Ectodermal cell (in vitro differentiated cells): ENCODE data around the gene CCL25.
"Not testable (repeated sequence)": the region's sequence is repeated elsewhere in the genome, so short reads cannot be mapped to it uniquely, and the experiment has no call there.

Experiments used
- H3K27ac ChIP-seq: 2 replicates; pipeline ENCODE4 v1.7.0; 2013; ENCODE audit warnings: mild to moderate bottlenecking, low read depth, low read length; ENCODE audit not compliant: insufficient read depth, poor library complexity, severe bottlenecking
- H3K27me3 ChIP-seq: 2 replicates; pipeline ENCODE4 v1.7.0; 2013; ENCODE audit warnings: mild to moderate bottlenecking, low read length; ENCODE audit not compliant: insufficient read depth, control insufficient read depth, poor library complexity, severe bottlenecking
- H3K36me3 ChIP-seq: one replicate; pipeline ENCODE4 v1.7.0; 2013; ENCODE audit warnings: low read length; ENCODE audit not compliant: control insufficient read depth, insufficient read depth
- H3K4me1 ChIP-seq: one replicate; pipeline ENCODE4 v1.7.0; 2013; ENCODE audit warnings: low read length; ENCODE audit not compliant: control insufficient read depth, insufficient read depth
- H3K4me3 ChIP-seq: 2 replicates; pipeline ENCODE4 v1.7.0; 2013; ENCODE audit warnings: low read depth, low read length, control low read depth; ENCODE audit not compliant: insufficient read depth
- H3K9me3 ChIP-seq: 2 replicates; pipeline ENCODE4 v1.7.0; 2013; ENCODE audit warnings: mild to moderate bottlenecking, low read length, moderate library complexity; ENCODE audit not compliant: control insufficient read depth
- WGBS, 2 experiments: methylation state at CpG; one replicate each; pipeline ENCODE4 v1.1.7; 2013; ENCODE audit warnings: missing lambda C conversion rate in 2 of 2; 5-methylcytosine and 5-hydroxymethylcytosine counted together

The CCL25 gene

GRCh38 chr19:8025316-8025715, 27.2 kb upstream of the CCL25 start:
- Histone ChIP-seq H3K27me3 (no peaks in the 10 kb centered on the region), H3K4me1 (peaks cover 23% of the 10 kb centered on the region), H3K36me3 (no peaks in the 10 kb centered on the region), H3K27ac (no peak overlapping the region), H3K9me3 (no peaks in the 10 kb centered on the region), H3K4me3 (no peak overlapping the region)
- WGBS, 2 experiments = 95 to 96% methylated on average over 5 of the region's 5 CpGs

GRCh38 chr19:8028951-8029491, 23.5 kb upstream of the CCL25 start:
- Histone ChIP-seq H3K4me3 (no peak overlapping the region), H3K4me1 (peaks cover 31% of the 10 kb centered on the region), H3K27me3 (no peaks in the 10 kb centered on the region), H3K36me3 (no peaks in the 10 kb centered on the region), H3K27ac (peak overlapping the region; percentile 95), H3K9me3 (no peaks in the 10 kb centered on the region)
- WGBS, 2 experiments = 3 to 4% methylated on average over 12 of the region's 12 CpGs

GRCh38 chr19:8030960-8031359, 21.6 kb upstream of the CCL25 start:
- Histone ChIP-seq H3K27me3 (no peaks in the 10 kb centered on the region), H3K9me3 (no peaks in the 10 kb centered on the region), H3K27ac (no peak overlapping the region), H3K36me3 (no peaks in the 10 kb centered on the region), H3K4me3 (no peak overlapping the region), H3K4me1 (peaks cover 31% of the 10 kb centered on the region)
- 90 to 94% methylated on average over 7 to 8 of the region's 8 CpGs for WGBS, 2 experiments

- not testable (repeated sequence) for H3K27me3 ChIP-seq
- WGBS, 2 experiments = 77 to 87% methylated on average over 19 to 22 of the region's 22 CpGs
- peak overlapping the region; percentile 36 for H3K27ac ChIP-seq
These were observed 19.0 kb upstream of the CCL25 start for GRCh38 chr19:8033287-8034177.

GRCh38 chr19:8034178-8034525, 18.4 kb upstream of the CCL25 start:
- no peak overlapping the region for H3K27ac ChIP-seq
- H3K36me3 ChIP-seq = no peaks in the 10 kb centered on the region

More at GRCh38 chr19:8033287-8034177, 19.0 kb upstream of the CCL25 start:
- H3K4me1 ChIP-seq = peaks cover 25% of the 10 kb centered on the region
- not testable (repeated sequence) for H3K36me3 ChIP-seq, H3K9me3 ChIP-seq, H3K4me3 ChIP-seq

GRCh38 chr19:8036434-8037099, 16.0 kb upstream of the CCL25 start:
- WGBS, 2 experiments = 88 to 89% methylated on average over 7 of the region's 7 CpGs
- no peak overlapping the region for H3K4me3 ChIP-seq
- peaks cover 14% of the 10 kb centered on the region for H3K4me1 ChIP-seq
- no peaks in the 10 kb centered on the region for H3K27me3 ChIP-seq
- no peaks in the 10 kb centered on the region for H3K9me3 ChIP-seq
- no peaks in the 10 kb centered on the region for H3K36me3 ChIP-seq
- H3K27ac ChIP-seq = no peak overlapping the region

More at GRCh38 chr19:8034178-8034525, 18.4 kb upstream of the CCL25 start:
- Histone ChIP-seq H3K4me1 (peaks cover 20% of the 10 kb centered on the region), H3K27me3 (no peaks in the 10 kb centered on the region), H3K9me3 (no peaks in the 10 kb centered on the region), H3K4me3 (no peak overlapping the region)
- WGBS, 2 experiments = 94 to 97% methylated on average over 6 of the region's 6 CpGs

GRCh38 chr19:8038815-8039214, 13.7 kb upstream of the CCL25 start:
- H3K9me3 ChIP-seq = no peaks in the 10 kb centered on the region
- H3K27me3 ChIP-seq = no peaks in the 10 kb centered on the region
- WGBS, 2 experiments = 89 to 97% methylated on average over 6 of the region's 6 CpGs
- H3K4me1 ChIP-seq = peaks cover 6% of the 10 kb centered on the region
- no peaks in the 10 kb centered on the region for H3K36me3 ChIP-seq
- H3K4me3 ChIP-seq = no peak overlapping the region
- H3K27ac ChIP-seq = no peak overlapping the region

- no peaks in the 10 kb centered on the region for H3K9me3 ChIP-seq
- H3K27me3 ChIP-seq = no peaks in the 10 kb centered on the region
- H3K4me3 ChIP-seq = no peak overlapping the region
- peaks cover 6% of the 10 kb centered on the region for H3K4me1 ChIP-seq
- H3K27ac ChIP-seq = no peak overlapping the region
- no peaks in the 10 kb centered on the region for H3K36me3 ChIP-seq
- WGBS, 2 experiments = 92 to 99% methylated on average over 3 of the region's 3 CpGs
These were observed 13.3 kb upstream of the CCL25 start for GRCh38 chr19:8039231-8039630.

GRCh38 chr19:8041531-8041931, 11.0 kb upstream of the CCL25 start:
- Histone ChIP-seq H3K9me3 (no peaks in the 10 kb centered on the region), H3K27ac (no peak overlapping the region), H3K4me1 (peaks cover 3% of the 10 kb centered on the region), H3K27me3 (no peaks in the 10 kb centered on the region), H3K4me3 (no peak overlapping the region), H3K36me3 (no peaks in the 10 kb centered on the region)
- WGBS, 2 experiments = 84 to 88% methylated on average over 7 of the region's 7 CpGs

- no peaks in the 10 kb centered on the region for H3K9me3 ChIP-seq
- 82 to 90% methylated on average over 9 of the region's 9 CpGs for WGBS, 2 experiments
These were observed 9.7 kb upstream of the CCL25 start for GRCh38 chr19:8042900-8043299.

More at GRCh38 chr19:8042900-8043299, 9.7 kb upstream of the CCL25 start:
- H3K27ac ChIP-seq = no peak overlapping the region
- no peaks in the 10 kb centered on the region for H3K36me3 ChIP-seq
- H3K4me1 ChIP-seq = no peaks in the 10 kb centered on the region
- no peaks in the 10 kb centered on the region for H3K27me3 ChIP-seq
- no peak overlapping the region for H3K4me3 ChIP-seq
